ENCODE results near the gene CBX4. TPM values are rescaled to one million over a fixed set of nuclear protein-coding genes. Genes with fewer than 3 reads are reported as not detected.

CBX4 gene
- total RNA-seq, 2 experiments from 2014 or later: 98.9 to 110 TPM

GRCh38 chr17:79801156-79802038 lies 37.8 kb downstream of the CBX4 start:
- H2AFZ ChIP-seq (ENCODE audit: low read length): peak overlapping the region; percentile 46; the same call in 1 of the 2 replicates
- H4K20me1 ChIP-seq (ENCODE audit: insufficient read depth, low read length): 0 out of 2 replicates have a peak, but pooled peaks cover 4% of the 10 kb centered on the region
- H3K4me1 ChIP-seq (ENCODE audit: insufficient read depth, low read length, poor library complexity, severe bottlenecking): peaks cover 45% of the 10 kb centered on the region
- TF ChIP-seq CTCF (conservative IDR thresholded peaks at IDR 0.05; ENCODE audit: low read length) (no peak), EZH2phosphoT487 (IDR thresholded peaks at IDR 0.05; ENCODE audit: borderline replicate concordance, low read depth, low read length) (peak; percentile 98)
- no peaks in the 10 kb centered on the region for H3K36me3 ChIP-seq (ENCODE audit: insufficient read depth, low read length)
- peak overlapping the region; percentile 68 for H3K4me2 ChIP-seq (ENCODE audit: low read length)
- BruUV-seq (replicated peaks): no TSS peak
- no peak overlapping the region for H3K27ac ChIP-seq (ENCODE audit: low read depth, low read length, poor library complexity, severe bottlenecking)
- peaks cover 1% of the 10 kb centered on the region; the same call in 1 of the 2 replicates for H3K79me2 ChIP-seq (ENCODE audit: insufficient read depth, low read depth, low read length)
- H3K9me3 ChIP-seq (ENCODE audit: low read length): no peaks in the 10 kb centered on the region
- peak overlapping the region; percentile 52 for H3K4me3 ChIP-seq (ENCODE audit: low read depth, low read length, poor library complexity, severe bottlenecking)
- CTCF ChIA-PET (ENCODE audit: unreplicated experiment): no interaction called here
- H3K9me2 ChIP-seq (ENCODE audit: insufficient read depth, low read length): no peaks in the 10 kb centered on the region
- intact Hi-C loops (cut with micrococcal nuclease; ENCODE audit: unreplicated experiment): no loop called here
- POLR2A ChIA-PET: interaction anchor here (0.5 to 1.6 kb wide), 2 partner anchors 36 to 38 kb away, joined by 3 to 4 read pairs; partner anchors contain the start of gene CBX4
- DNase-seq (ENCODE audit: low spot score): no peak

GRCh38 chr17:79800325-79801155 lies 38.7 kb downstream of the CBX4 start:
- TF ChIP-seq CTCF (conservative IDR thresholded peaks at IDR 0.05; ENCODE audit: low read length) (no peak), EZH2phosphoT487 (IDR thresholded peaks at IDR 0.05; ENCODE audit: borderline replicate concordance, low read depth, low read length) (peak; percentile 4; the same call in 1 of the 2 replicates)
- BruUV-seq (replicated peaks): no TSS peak
- POLR2A ChIA-PET: interaction anchor here (1.6 kb wide), 1 partner anchor 36 kb away, joined by 4 read pairs; no protein-coding TSS in a partner anchor
- peak; percentile 68 for DNase-seq (ENCODE audit: low spot score)
- peaks cover 52% of the 10 kb centered on the region for H3K4me1 ChIP-seq (ENCODE audit: insufficient read depth, low read length, poor library complexity, severe bottlenecking)
- H3K27ac ChIP-seq (ENCODE audit: low read depth, low read length, poor library complexity, severe bottlenecking): no peak overlapping the region
- CTCF ChIA-PET (ENCODE audit: unreplicated experiment): no interaction called here
- intact Hi-C loops (cut with micrococcal nuclease; ENCODE audit: unreplicated experiment): no loop called here
- H4K20me1 ChIP-seq (ENCODE audit: insufficient read depth, low read length): 0 out of 2 replicates have a peak, but pooled peaks cover 4% of the 10 kb centered on the region
- peak overlapping the region; percentile 68 for H3K4me2 ChIP-seq (ENCODE audit: low read length)
- peaks cover 9% of the 10 kb centered on the region; the same call in 1 of the 2 replicates for H3K79me2 ChIP-seq (ENCODE audit: insufficient read depth, low read depth, low read length)
- peak overlapping the region; percentile 46; the same call in 1 of the 2 replicates for H2AFZ ChIP-seq (ENCODE audit: low read length)
- H3K4me3 ChIP-seq (ENCODE audit: low read depth, low read length, poor library complexity, severe bottlenecking): peak overlapping the region; percentile 52
- no peaks in the 10 kb centered on the region for H3K9me3 ChIP-seq (ENCODE audit: low read length)
- H3K36me3 ChIP-seq (ENCODE audit: insufficient read depth, low read length): no peaks in the 10 kb centered on the region
- H3K9me2 ChIP-seq (ENCODE audit: insufficient read depth, low read length): no peaks in the 10 kb centered on the region

Data from OCI-LY7 (cell line).